Nephron (organoid): ENCODE measurements around the gene RAB7B.
A peak's percentile ranks its signal among the peaks of the same experiment; 100 is the strongest.

Source experiments
- H3K27ac Mint-ChIP-seq, 3 experiments: 2 replicates each; pipeline ENCODE4 v1.8.0; 2020; ENCODE audit warnings: mixed read lengths in 3 of 3, mild to moderate bottlenecking in 2 of 3, moderate library complexity in 1 of 3
- H3K27me3 Mint-ChIP-seq: 2 replicates; pipeline ENCODE4 v1.8.0; 2021; ENCODE audit warnings: low read depth, mild to moderate bottlenecking, moderate library complexity, mixed read lengths
- H3K36me3 Mint-ChIP-seq: 2 replicates; pipeline ENCODE4 v1.8.0; 2020; ENCODE audit warnings: low read depth, mixed read lengths
- H3K4me1 Mint-ChIP-seq: 2 replicates; pipeline ENCODE4 v1.8.0; 2020; ENCODE audit warnings: mixed read lengths
- H3K4me3 Mint-ChIP-seq, 3 experiments: 2 replicates each; pipeline ENCODE4 v1.8.0; 2020; ENCODE audit warnings: mild to moderate bottlenecking in 3 of 3, mixed read lengths in 3 of 3, moderate library complexity in 2 of 3
- H3K9me3 Mint-ChIP-seq: 2 replicates; pipeline ENCODE4 v1.8.0; 2020; ENCODE audit warnings: mixed read lengths
- CTCF ChIP-seq, 3 experiments: fragments of 200-600 bp; sonication (generic); IDR thresholded peaks; one replicate each; pipeline ENCODE4 v1.5.0; 2021; ENCODE audit warnings: antibody characterized with exemption in 3 of 3; ENCODE audit not compliant: unreplicated experiment in 3 of 3

RAB7B gene

DNA sequence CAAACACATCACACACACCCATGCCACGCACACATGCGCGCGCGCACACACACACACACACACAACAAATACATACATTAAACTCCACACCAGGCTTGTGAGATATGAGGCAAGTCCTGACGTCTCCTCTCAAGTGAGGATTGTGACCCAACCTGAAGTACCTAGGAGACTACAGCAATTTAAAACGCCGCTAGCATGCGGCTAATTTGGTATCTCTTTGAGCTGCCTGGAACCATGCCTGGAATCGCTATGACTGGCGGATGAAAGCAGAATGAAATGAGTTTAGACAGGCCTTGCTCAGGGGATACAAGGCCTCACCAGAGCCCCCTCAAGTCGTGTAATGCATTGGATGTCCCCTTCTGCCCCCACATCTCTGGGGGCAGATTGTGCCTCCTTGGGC is 1.6 kb upstream of the RAB7B start:
- Mint-ChIP-seq H3K4me3 (peak overlapping the region in 2 of 3 experiments; percentile 37 to 50), H3K27ac (peak overlapping the region; percentile 63 to 94 (median 88)), H3K9me3 (no peaks in the 10 kb centered on the region), H3K27me3 (no peaks in the 10 kb centered on the region), H3K36me3 (no peaks in the 10 kb centered on the region), H3K4me1 (peaks cover 55% of the 10 kb centered on the region)
- TF ChIP-seq CTCF (IDR thresholded peaks at IDR 0.05; ENCODE audit: unreplicated experiment in 3 of 3) = no peak

DNA sequence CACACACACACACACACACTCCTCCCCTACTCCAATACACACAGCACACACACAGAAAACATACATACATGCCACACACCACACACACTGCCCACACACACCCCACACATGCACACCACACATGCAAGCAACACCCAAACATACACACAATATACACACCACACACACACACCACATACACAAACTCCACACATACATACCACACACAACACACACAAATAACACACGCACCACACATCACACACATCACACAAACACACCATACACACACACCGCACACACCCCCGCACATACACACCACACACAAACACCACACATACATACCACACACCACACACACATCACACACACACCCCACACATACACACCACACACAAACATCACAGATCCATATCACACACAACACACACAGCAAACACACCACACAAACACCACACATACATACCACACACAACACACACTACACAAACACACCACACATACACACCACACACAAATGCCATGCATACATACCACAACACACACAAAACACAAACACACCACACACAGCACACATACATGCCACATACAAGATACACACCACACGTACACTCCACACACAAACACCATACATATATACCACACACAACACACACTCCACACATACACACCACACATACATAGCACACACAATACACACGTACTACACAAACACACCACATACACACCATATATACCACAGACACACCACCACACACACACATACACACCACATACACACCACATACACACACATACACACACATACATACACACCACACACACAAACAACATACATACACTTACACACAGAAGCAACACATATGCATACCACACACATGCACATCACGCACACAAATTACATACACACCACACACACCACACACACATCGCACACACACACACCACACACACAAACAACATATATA is 932 bp upstream of the RAB7B start:
- Mint-ChIP-seq H3K36me3 (no peaks in the 10 kb centered on the region), H3K27me3 (no peaks in the 10 kb centered on the region), H3K9me3 (no peaks in the 10 kb centered on the region), H3K4me3 (peak overlapping the region; percentile 1 to 50 (median 37)), H3K4me1 (peaks cover 50% of the 10 kb centered on the region), H3K27ac (peak overlapping the region; percentile 63 to 94 (median 88))
- TF ChIP-seq CTCF (IDR thresholded peaks at IDR 0.05; ENCODE audit: unreplicated experiment in 3 of 3) = no peak

GRCh38 chr1:206002160-206002559 is 1.0 kb downstream of the RAB7B start:
- Mint-ChIP-seq H3K4me1 (peaks cover 65% of the 10 kb centered on the region), H3K36me3 (no peaks in the 10 kb centered on the region), H3K27ac (peak overlapping the region in 2 of 3 experiments; percentile 88 to 94), H3K4me3 (peak overlapping the region in 2 of 3 experiments; percentile 12 to 26), H3K27me3 (no peaks in the 10 kb centered on the region), H3K9me3 (peaks cover 5% of the 10 kb centered on the region)
- no peak for TF ChIP-seq CTCF (IDR thresholded peaks at IDR 0.05; ENCODE audit: unreplicated experiment in 3 of 3)

DNA sequence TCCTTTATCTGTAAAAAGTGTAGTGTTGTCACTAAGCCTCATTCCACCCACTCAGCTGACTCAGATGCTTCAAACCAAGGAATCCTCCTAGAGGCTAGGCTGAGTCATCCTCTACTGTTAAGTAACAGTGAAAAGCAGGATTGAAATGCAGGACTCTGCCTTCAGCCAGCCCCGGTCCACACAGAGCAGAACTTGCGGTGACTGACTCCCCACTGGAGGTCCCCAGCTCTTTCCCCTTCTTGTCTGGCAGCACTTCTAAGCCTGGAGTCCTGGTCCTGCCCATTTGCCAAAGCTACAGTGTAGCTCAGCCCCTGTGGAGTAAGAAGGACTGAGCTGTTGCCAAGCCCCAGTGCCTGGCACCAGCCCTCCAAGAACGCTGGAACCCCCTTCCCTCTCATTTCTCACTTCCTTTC is 1.7 kb downstream of the RAB7B start:
- no peak for TF ChIP-seq CTCF (IDR thresholded peaks at IDR 0.05; ENCODE audit: unreplicated experiment in 3 of 3)
- Mint-ChIP-seq H3K27me3 (no peaks in the 10 kb centered on the region), H3K36me3 (no peaks in the 10 kb centered on the region), H3K4me3 (no peak overlapping the region), H3K27ac (peak overlapping the region in 1 of 3 experiments; percentile 88), H3K9me3 (peaks cover 6% of the 10 kb centered on the region), H3K4me1 (peaks cover 72% of the 10 kb centered on the region)

- H3K36me3 Mint-ChIP-seq = no peaks in the 10 kb centered on the region
- TF ChIP-seq CTCF (IDR thresholded peaks at IDR 0.05; ENCODE audit: unreplicated experiment in 3 of 3) = no peak
These were observed 2.4 kb downstream of the RAB7B start for GRCh38 chr1:206000641-206001339.

More at GRCh38 chr1:206000641-206001339, 2.4 kb downstream of the RAB7B start:
- peaks cover 67% of the 10 kb centered on the region for H3K4me1 Mint-ChIP-seq
- no peak overlapping the region for H3K4me3 Mint-ChIP-seq
- H3K27ac Mint-ChIP-seq = no peak overlapping the region
- no peaks in the 10 kb centered on the region for H3K27me3 Mint-ChIP-seq
- H3K9me3 Mint-ChIP-seq = peaks cover 6% of the 10 kb centered on the region
